ENCODE results near the gene EDN2.

The EDN2 gene

DNA sequence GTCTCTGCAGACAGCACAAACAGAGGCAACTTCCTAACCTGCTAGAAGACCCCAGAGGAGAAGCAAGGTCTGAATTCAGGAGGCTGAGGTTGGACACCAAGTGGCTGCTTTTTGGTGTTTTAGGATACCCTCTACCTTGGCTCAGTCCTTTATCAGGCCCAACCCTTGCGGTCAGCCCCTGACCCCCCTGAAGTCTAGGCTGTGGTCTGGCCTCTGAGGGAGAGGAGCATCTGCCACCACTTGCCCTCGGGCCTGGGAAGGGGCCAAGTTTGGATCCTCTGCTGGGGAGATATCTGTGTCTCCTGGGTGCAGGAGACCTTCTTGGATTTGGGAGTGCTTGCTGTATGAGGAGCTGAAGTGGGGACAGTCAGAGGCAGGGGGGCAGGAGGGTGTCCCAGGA lies 21.0 kb downstream of the EDN2 start:
- no peak overlapping the region for H3K4me3 ChIP-seq (ENCODE audit: low read depth, low read length)
- in situ Hi-C loops (cut with HindIII; ENCODE audit: low sequenced_read_pairs): no loop called here
- no peak for DNase-seq (ENCODE audit: low read depth)
- TF ChIP-seq, protein P1, sequence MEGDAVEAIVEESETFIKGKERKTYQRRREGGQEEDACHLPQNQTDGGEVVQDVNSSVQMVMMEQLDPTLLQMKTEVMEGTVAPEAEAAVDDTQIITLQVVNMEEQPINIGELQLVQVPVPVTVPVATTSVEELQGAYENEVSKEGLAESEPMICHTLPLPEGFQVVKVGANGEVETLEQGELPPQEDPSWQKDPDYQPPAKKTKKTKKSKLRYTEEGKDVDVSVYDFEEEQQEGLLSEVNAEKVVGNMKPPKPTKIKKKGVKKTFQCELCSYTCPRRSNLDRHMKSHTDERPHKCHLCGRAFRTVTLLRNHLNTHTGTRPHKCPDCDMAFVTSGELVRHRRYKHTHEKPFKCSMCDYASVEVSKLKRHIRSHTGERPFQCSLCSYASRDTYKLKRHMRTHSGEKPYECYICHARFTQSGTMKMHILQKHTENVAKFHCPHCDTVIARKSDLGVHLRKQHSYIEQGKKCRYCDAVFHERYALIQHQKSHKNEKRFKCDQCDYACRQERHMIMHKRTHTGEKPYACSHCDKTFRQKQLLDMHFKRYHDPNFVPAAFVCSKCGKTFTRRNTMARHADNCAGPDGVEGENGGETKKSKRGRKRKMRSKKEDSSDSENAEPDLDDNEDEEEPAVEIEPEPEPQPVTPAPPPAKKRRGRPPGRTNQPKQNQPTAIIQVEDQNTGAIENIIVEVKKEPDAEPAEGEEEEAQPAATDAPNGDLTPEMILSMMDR (IDR thresholded peaks at IDR 0.05; ENCODE audit: low read depth, low read length, missing control alignments): no peak

DNA sequence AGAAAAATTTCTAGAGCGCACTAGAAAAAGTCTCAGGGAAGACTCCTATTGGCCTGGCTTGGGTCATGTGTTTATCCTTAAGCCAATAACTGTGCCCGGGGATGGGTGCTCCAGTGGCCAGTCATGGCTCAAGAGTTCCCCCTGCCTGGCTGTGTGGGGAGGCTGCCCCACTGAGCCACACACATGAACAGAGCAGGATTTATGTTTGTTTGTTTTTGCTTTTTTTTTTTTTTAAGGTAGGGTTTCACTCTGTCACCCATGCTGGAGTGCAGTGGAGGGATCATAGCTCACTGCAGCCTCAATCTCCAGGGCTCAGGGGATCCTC lies 21.8 kb downstream of the EDN2 start:
- no peak for DNase-seq (ENCODE audit: low read depth)
- in situ Hi-C loops (cut with HindIII; ENCODE audit: low sequenced_read_pairs): no loop called here
- TF ChIP-seq, protein P1 (IDR thresholded peaks at IDR 0.05; ENCODE audit: low read depth, low read length, missing control alignments): no peak
- H3K4me3 ChIP-seq (ENCODE audit: low read depth, low read length): no peak overlapping the region

DNA sequence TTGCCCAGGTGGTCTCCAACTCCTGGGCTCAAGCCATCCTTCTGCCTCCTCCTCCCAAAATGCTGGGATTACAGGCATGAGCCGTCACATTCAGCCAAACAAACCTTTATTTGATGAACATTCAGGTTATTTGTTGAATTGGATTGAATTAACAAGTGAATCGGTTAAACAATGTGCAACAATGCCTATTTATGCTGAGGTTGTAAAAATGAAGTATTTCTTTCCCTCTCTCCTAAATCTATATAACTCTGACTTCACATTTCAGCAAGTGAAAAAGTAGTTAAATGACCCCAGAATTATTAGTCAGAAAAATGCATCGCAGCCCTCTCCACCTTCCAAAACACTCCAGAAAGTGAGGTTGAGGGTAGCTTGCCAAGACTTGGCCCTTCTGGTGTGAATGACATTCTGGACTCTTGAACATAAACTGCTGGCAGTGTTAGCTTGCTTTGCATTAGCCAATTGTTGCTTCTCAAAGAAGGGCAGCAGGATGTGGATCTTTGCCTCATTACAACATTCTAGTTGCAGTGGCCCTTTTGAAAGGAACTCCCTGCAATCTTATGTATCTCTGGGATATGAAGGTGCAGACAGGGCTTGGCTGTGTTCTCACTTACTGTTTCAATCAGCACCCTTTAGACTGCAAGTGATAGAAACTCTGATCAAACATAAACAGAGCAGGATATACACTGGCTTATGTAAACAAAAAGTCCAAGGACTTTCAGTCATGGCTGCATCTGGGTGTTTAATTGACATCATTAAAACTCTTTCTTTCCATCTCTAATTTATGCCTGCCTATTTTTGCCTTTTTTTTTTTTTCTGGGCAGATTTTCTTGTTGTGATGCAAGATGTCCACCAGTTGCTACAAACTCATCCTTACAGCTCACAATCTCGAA lies 22.4 kb downstream of the EDN2 start:
- TF ChIP-seq, protein P1 (IDR thresholded peaks at IDR 0.05; ENCODE audit: low read depth, low read length, missing control alignments): no peak
- in situ Hi-C loops (cut with HindIII; ENCODE audit: low sequenced_read_pairs): no loop called here
- peak; percentile 40 for DNase-seq (ENCODE audit: low read depth)
- H3K4me3 ChIP-seq (ENCODE audit: low read depth, low read length): no peak overlapping the region

GRCh38 chr1:41456847-41457540 lies 27.5 kb downstream of the EDN2 start:
- TF ChIP-seq, protein P1 (IDR thresholded peaks at IDR 0.05; ENCODE audit: low read depth, low read length, missing control alignments): no peak
- DNase-seq (ENCODE audit: low read depth): no peak
- in situ Hi-C loops (cut with HindIII; ENCODE audit: low sequenced_read_pairs): no loop called here
- no peak overlapping the region for H3K4me3 ChIP-seq (ENCODE audit: low read depth, low read length)

DNA sequence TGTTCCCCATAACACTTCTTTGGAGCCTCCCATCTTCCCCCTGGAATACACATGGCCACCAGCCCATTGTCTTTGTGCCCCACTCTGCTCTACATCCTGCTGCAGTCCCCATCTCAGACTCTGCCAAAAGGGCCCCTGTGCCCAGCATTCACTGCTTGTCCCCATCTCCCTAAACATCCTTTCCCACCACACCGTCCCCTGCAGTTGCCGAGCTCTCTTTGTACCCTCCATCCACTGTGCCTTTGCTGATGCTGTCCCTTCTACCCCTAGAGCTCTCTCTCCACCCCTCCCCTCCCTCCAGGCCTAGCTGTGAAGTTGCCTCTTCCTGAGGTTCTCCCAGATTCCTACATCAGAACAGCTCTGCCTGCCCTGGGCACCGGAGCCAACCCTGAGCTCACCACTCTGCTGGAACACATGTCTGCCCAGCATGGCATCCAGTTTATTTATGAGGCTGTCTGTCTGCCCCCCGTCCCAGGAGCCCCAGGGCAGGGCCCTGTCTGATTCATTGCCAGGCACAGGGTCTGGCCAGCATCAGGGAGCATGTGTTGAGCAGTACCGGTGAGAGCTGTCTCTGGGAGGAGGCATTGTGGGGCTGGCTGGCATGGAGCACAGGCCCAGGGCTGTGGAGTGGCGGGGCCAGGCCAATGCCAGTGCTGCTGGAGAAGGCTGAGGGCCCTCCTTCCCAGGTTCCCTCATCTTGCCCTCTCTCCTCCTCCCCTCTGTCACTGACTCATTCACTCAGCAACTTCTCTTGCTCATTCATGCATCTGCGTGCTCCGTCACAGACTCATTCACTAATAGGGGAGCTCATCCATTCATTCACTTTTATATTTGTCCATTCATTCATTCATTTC lies 28.8 kb downstream of the EDN2 start:
- no peak overlapping the region for H3K4me3 ChIP-seq (ENCODE audit: low read depth, low read length)
- TF ChIP-seq, protein P1 (IDR thresholded peaks at IDR 0.05; ENCODE audit: low read depth, low read length, missing control alignments): no peak
- in situ Hi-C loops (cut with HindIII; ENCODE audit: low sequenced_read_pairs): no loop called here
- DNase-seq (ENCODE audit: low read depth): no peak

DNA sequence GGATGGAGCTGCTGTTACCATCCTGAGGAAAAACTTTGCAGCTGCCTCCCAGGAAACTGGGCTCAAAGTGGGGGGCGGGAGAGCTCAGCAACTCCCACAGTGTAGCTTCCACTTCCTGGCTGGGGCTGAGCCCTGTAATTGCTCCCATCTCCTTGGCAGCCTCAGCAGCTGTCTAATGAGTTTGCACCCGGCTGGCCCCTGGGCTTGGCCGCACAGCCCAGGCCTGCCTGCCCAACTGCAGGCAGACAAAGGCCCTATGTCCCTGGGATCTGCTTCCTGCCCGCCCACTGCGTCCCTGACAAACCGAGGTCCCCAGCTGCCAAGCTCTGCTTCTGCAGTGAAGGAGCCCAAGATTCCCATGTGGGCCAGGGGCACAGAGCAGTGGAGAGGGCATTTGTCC lies 30.1 kb downstream of the EDN2 start:
- no peak for DNase-seq (ENCODE audit: low read depth)
- in situ Hi-C loops (cut with HindIII; ENCODE audit: low sequenced_read_pairs): no loop called here
- H3K4me3 ChIP-seq (ENCODE audit: low read depth, low read length): no peak overlapping the region
- TF ChIP-seq, protein P1 (IDR thresholded peaks at IDR 0.05; ENCODE audit: low read depth, low read length, missing control alignments): no peak

Data from astrocyte of the cerebellum (primary cell).